Colonic mucosa (tissue), 4 donors: ENCODE measurements around the gene EYS. TPM values are rescaled to one million over a fixed set of nuclear protein-coding genes. Genes with fewer than 3 reads are reported as not detected.
"Not testable (repeated sequence)": the region's sequence is repeated elsewhere in the genome, so short reads cannot be mapped to it uniquely, and the experiment has no call there.

Experiments used
- DNase-seq: peaks from one replicate; pipeline ENCODE4 v3.0.0-alpha.2; 2020
- H3K27ac ChIP-seq: fragments of 200-600 bp; one replicate; pipeline ENCODE4 v1.8.0; 2021
- H3K27me3 ChIP-seq: fragments of 200-600 bp; one replicate; pipeline ENCODE4 v1.8.0; 2021
- H3K36me3 ChIP-seq: fragments of 200-600 bp; one replicate; pipeline ENCODE4 v1.8.0; 2021
- H3K4me1 ChIP-seq: fragments of 200-600 bp; one replicate; pipeline ENCODE4 v1.8.0; 2021; ENCODE audit warnings: mild to moderate bottlenecking
- H3K4me3 ChIP-seq: fragments of 200-600 bp; one replicate; pipeline ENCODE4 v1.8.0; 2021
- H3K9ac ChIP-seq, 2 donors: one replicate each; pipeline ENCODE4 v1.7.0; 2013; ENCODE audit warnings: control low read depth in 2 of 2, low read depth in 2 of 2, low read length in 2 of 2
- H3K9me3 ChIP-seq: fragments of 200-600 bp; one replicate; pipeline ENCODE4 v1.8.0; 2021
- intact Hi-C: fragments of 100-400 bp; cut with DNase I; formaldehyde crosslinking; loops from one replicate; pipeline ENCODE4 v1.14.1; 2022
- total RNA-seq, 2 donors: library from RNA; stranded (reverse); fragmentation: NEBNext Ultra II Directional in 1 of 2; extraction: Animal tissue kit (Norgen Biotek cat#: 25700) in 1 of 2; gene quantifications; one replicate each; pipeline ENCODE4 v1.2.1, GENCODE V29; 2021
- TF ChIP-seq, protein P1 (sequence below): fragments of 200-600 bp; IDR thresholded peaks from one replicate; pipeline ENCODE4 v1.8.0; 2022; ENCODE audit warnings: antibody characterized with exemption, mild to moderate bottlenecking
- donor health status: healthy.
- donor health status: DM: no; HTN: no; CAD: no.
- donor health status: DM: no; HTN: no; CAD: no.

EYS gene
- total RNA-seq, 2 donors from 2014 or later: 0.64 to 0.82 TPM

DNA sequence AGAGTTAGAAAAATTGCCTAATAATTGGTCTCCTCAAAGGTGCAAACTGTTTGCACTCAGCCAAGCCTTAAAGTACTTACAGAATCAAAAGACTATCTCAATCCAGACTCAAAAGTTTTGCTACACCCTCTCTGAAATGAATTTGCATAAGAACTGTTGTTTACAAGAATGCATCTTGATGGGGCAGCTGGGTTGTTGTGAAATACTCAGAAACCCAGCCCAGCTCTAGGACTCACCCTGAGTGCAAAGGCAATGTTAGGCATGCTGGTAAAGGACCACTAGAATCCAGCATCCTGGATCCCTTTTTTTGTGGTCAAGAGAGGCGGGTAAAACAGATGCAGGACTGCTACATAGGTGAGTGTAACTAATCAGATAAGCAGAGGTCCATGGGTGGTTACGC is 700.2 kb downstream of the EYS start:
- Histone ChIP-seq H3K27me3 (no peaks in the 10 kb centered on the region), H3K27ac (no peak overlapping the region), H3K4me1 (no peaks in the 10 kb centered on the region), H3K9ac (no peak overlapping the region), H3K36me3 (no peaks in the 10 kb centered on the region), H3K9me3 (no peaks in the 10 kb centered on the region), H3K4me3 (no peak overlapping the region)
- intact Hi-C loops: no loop called here
- TF ChIP-seq, protein P1, sequence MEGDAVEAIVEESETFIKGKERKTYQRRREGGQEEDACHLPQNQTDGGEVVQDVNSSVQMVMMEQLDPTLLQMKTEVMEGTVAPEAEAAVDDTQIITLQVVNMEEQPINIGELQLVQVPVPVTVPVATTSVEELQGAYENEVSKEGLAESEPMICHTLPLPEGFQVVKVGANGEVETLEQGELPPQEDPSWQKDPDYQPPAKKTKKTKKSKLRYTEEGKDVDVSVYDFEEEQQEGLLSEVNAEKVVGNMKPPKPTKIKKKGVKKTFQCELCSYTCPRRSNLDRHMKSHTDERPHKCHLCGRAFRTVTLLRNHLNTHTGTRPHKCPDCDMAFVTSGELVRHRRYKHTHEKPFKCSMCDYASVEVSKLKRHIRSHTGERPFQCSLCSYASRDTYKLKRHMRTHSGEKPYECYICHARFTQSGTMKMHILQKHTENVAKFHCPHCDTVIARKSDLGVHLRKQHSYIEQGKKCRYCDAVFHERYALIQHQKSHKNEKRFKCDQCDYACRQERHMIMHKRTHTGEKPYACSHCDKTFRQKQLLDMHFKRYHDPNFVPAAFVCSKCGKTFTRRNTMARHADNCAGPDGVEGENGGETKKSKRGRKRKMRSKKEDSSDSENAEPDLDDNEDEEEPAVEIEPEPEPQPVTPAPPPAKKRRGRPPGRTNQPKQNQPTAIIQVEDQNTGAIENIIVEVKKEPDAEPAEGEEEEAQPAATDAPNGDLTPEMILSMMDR: no peak
- DNase-seq: no peak

DNA sequence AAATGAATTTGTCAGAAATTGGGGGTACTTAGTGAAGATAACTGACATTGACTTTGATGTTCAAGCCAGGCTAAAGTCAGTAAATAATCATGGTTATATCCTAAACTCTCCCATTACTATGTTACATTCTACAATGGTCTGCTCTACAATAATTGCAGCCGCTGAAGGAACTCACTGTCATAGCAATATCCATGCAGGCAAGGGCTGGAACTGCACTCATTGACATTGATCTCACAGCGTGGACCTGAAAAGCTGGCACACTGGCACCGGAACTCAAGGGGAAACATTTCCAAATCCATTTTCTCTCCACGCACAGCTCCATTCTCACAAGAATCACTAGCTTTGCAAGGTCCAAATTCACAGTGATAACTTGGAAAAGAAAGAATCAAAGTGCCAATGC is 702.7 kb downstream of the EYS start:
- no peaks in the 10 kb centered on the region for H3K36me3 ChIP-seq
- no peaks in the 10 kb centered on the region for H3K27me3 ChIP-seq
- no peaks in the 10 kb centered on the region for H3K4me1 ChIP-seq
- TF ChIP-seq, protein P1: no peak
- no peak overlapping the region for H3K27ac ChIP-seq
- H3K4me3 ChIP-seq: no peak overlapping the region
- no peak overlapping the region for H3K9ac ChIP-seq
- intact Hi-C loops: no loop called here
- DNase-seq: no peak
- H3K9me3 ChIP-seq: no peaks in the 10 kb centered on the region

DNA sequence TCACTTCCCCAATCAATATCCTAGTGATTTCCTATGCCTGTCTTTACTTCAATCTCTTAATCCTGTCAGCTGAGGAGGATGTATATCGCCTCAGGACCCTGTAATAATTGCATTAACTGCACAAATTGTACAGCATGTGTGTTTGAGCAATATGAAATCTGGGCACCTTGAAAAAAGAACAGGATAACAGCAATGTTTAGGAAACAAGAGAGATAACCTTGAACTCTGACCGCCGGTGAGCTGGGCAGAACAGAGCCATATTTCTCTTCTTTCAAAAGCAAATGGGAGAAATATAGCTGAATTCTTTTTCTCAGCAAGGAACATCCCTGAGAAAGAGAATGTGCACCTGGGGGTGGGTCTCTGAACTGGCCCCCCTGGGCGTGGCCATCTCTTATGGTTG is 704.1 kb downstream of the EYS start:
- H3K9me3 ChIP-seq, intact Hi-C loops, H3K4me3 ChIP-seq, H3K27ac ChIP-seq, H3K9ac ChIP-seq, DNase-seq, H3K27me3 ChIP-seq, H3K4me1 ChIP-seq, H3K36me3 ChIP-seq: not testable (repeated sequence)

DNA sequence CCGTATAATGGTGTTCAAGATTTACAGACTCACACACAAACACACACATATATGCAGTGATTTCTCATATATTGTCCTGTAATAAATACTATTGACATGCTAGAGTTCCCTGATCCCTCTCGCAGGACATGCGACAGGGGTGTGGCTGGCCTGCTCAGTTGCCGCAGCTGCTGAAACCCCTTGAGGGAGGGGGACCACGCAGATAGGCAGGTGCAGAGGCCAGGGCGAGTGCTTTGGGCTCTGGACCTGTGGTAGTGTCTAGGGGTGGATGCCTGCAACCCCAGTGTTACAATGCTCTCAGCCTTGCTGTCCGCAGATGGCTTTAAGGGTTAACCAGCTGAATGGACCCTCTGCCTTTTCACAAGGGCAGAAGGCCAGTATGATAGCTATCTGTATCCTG is 706.2 kb downstream of the EYS start:
- Histone ChIP-seq H3K4me1 (no peaks in the 10 kb centered on the region), H3K9ac (no peak overlapping the region), H3K9me3 (no peaks in the 10 kb centered on the region), H3K36me3 (no peaks in the 10 kb centered on the region), H3K27ac (no peak overlapping the region), H3K27me3 (no peaks in the 10 kb centered on the region), H3K4me3 (no peak overlapping the region)
- intact Hi-C loops: no loop called here
- TF ChIP-seq, protein P1: no peak
- DNase-seq: no peak

DNA sequence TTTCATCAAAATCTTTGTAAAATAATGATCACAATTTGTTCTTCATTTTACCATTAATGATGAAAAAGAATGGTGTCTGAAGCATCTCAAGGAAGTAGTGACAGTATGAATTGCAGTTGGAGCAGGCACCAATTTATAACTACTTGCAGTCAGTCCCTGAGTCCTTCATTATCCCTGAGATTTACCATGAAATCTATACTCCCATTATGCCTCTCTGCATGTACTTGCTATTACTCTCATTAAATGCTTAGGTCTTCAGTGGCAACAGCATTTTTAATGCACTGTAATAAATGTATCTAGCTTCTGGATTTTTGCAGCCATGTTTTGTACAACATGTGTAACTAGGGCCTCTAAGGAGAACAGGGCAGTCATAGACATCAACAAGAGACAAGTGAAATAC is 708.8 kb downstream of the EYS start:
- no peaks in the 10 kb centered on the region for H3K9me3 ChIP-seq
- H3K4me1 ChIP-seq: no peaks in the 10 kb centered on the region
- H3K27ac ChIP-seq: no peak overlapping the region
- TF ChIP-seq, protein P1: no peak
- DNase-seq: no peak
- no peak overlapping the region for H3K9ac ChIP-seq
- intact Hi-C loops: no loop called here
- no peaks in the 10 kb centered on the region for H3K36me3 ChIP-seq
- no peak overlapping the region for H3K4me3 ChIP-seq
- no peaks in the 10 kb centered on the region for H3K27me3 ChIP-seq

DNA sequence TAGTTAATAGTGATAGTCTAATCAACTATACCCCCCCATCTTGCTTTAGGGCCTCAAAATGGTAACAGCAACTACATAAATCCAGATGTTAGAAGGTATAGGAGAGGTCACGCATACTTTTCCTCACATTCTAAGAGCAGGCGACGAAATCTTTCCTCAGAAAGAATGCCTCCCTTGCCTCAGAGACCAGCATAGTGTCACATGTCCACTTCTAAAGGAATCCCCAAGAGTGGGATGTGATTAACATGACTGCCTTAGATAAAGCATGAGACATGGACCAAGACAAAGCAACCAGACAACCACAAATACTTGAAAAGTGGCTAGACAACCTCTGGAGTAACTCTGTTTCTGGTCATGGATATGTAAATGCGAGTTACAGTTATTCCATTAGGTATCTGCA is 710.7 kb downstream of the EYS start:
- no peak for DNase-seq
- H3K9me3 ChIP-seq: no peaks in the 10 kb centered on the region
- no peaks in the 10 kb centered on the region for H3K27me3 ChIP-seq
- no peak overlapping the region for H3K9ac ChIP-seq
- no peaks in the 10 kb centered on the region for H3K4me1 ChIP-seq
- H3K4me3 ChIP-seq: no peak overlapping the region
- intact Hi-C loops: no loop called here
- H3K27ac ChIP-seq: no peak overlapping the region
- TF ChIP-seq, protein P1: no peak
- H3K36me3 ChIP-seq: no peaks in the 10 kb centered on the region
